GM23248 (cell line): Measurements from ENCODE around the gene NBEAL1.

ENCODE experiments used
- EZH2 ChIP-seq: fragments of 200-600 bp; sonication (generic); IDR thresholded peaks from 2 replicates; pipeline ENCODE4 v1.6.1; 2018; ENCODE audit warnings: antibody characterized with exemption, mild to moderate bottlenecking; ENCODE audit not compliant: insufficient read depth, poor library complexity, severe bottlenecking
- EZH2phosphoT487 ChIP-seq: fragments of 200-600 bp; sonication (generic); IDR thresholded peaks from 2 replicates; pipeline ENCODE4 v1.6.1; 2018; ENCODE audit warnings: antibody characterized with exemption, moderate library complexity, mild to moderate bottlenecking, low read depth; ENCODE audit not compliant: insufficient read depth

- no peak for TF ChIP-seq EZH2phosphoT487
- no peak for TF ChIP-seq EZH2
Measured at GRCh38 chr2:203185864-203186263, 171.2 kb downstream of the NBEAL1 start.
